ENCODE results near the gene SLC7A9.
"Not testable (repeated sequence)": the region's sequence is repeated elsewhere in the genome, so short reads cannot be mapped to it uniquely, and the experiment has no call there.

Gene SLC7A9

GRCh38 chr19:32890326-32890725 is 20.8 kb upstream of the SLC7A9 start:
- Histone ChIP-seq H3K4me3 (ENCODE audit: low read depth in 1 of 2, low read length in 1 of 2) (no peak overlapping the region), H3K27me3 (no peaks in the 10 kb centered on the region), H3K4me1 (ENCODE audit: control insufficient read depth in 1 of 2, insufficient read depth in 1 of 2, low read depth in 1 of 2, low read length in 1 of 2) (no peaks in the 10 kb centered on the region), H3K27ac (no peak overlapping the region), H3K9me3 (peaks cover 14% of the 10 kb centered on the region), H3K36me3 (no peaks in the 10 kb centered on the region)
- no peak for TF ChIP-seq CTCF (IDR thresholded peaks at IDR 0.05)

GRCh38 chr19:32889137-32889934 is 19.8 kb upstream of the SLC7A9 start:
- Histone ChIP-seq H3K9me3 (peaks cover 14% of the 10 kb centered on the region), H3K4me3 (ENCODE audit: low read depth in 1 of 2, low read length in 1 of 2) (no peak overlapping the region), H3K27me3 (no peaks in the 10 kb centered on the region), H3K36me3 (no peaks in the 10 kb centered on the region), H3K4me1 (ENCODE audit: control insufficient read depth in 1 of 2, insufficient read depth in 1 of 2, low read depth in 1 of 2, low read length in 1 of 2) (no peaks in the 10 kb centered on the region), H3K27ac (no peak overlapping the region)
- TF ChIP-seq CTCF (IDR thresholded peaks at IDR 0.05) = no peak

GRCh38 chr19:32887572-32888215 is 18.1 kb upstream of the SLC7A9 start:
- H3K27me3 ChIP-seq = no peaks in the 10 kb centered on the region
- no peak for TF ChIP-seq CTCF (IDR thresholded peaks at IDR 0.05)

GRCh38 chr19:32886241-32886640 is 16.7 kb upstream of the SLC7A9 start:
- no peaks in the 10 kb centered on the region for H3K4me1 ChIP-seq (ENCODE audit: control insufficient read depth in 1 of 2, insufficient read depth in 1 of 2, low read depth in 1 of 2, low read length in 1 of 2)
- no peaks in the 10 kb centered on the region for H3K27me3 ChIP-seq
- H3K27ac ChIP-seq = no peak overlapping the region
- no peak for TF ChIP-seq CTCF (IDR thresholded peaks at IDR 0.05)
- peaks cover 5% of the 10 kb centered on the region for H3K9me3 ChIP-seq
- no peaks in the 10 kb centered on the region for H3K36me3 ChIP-seq
- no peak overlapping the region for H3K4me3 ChIP-seq (ENCODE audit: low read depth in 1 of 2, low read length in 1 of 2)

More at GRCh38 chr19:32887572-32888215, 18.1 kb upstream of the SLC7A9 start:
- H3K4me1 ChIP-seq (ENCODE audit: control insufficient read depth in 1 of 2, insufficient read depth in 1 of 2, low read depth in 1 of 2, low read length in 1 of 2) = no peaks in the 10 kb centered on the region
- no peaks in the 10 kb centered on the region for H3K36me3 ChIP-seq
- no peak overlapping the region for H3K4me3 ChIP-seq (ENCODE audit: low read depth in 1 of 2, low read length in 1 of 2)
- H3K27ac ChIP-seq = no peak overlapping the region
- peaks cover 10% of the 10 kb centered on the region for H3K9me3 ChIP-seq

GRCh38 chr19:32885255-32885654 is 15.7 kb upstream of the SLC7A9 start:
- H3K9me3 ChIP-seq; H3K4me3 ChIP-seq (ENCODE audit: low read depth in 1 of 2, low read length in 1 of 2); H3K4me1 ChIP-seq (ENCODE audit: control insufficient read depth in 1 of 2, insufficient read depth in 1 of 2, low read depth in 1 of 2, low read length in 1 of 2); H3K27me3 ChIP-seq; H3K27ac ChIP-seq; H3K36me3 ChIP-seq: not testable (repeated sequence)

GRCh38 chr19:32881766-32882165 is 12.2 kb upstream of the SLC7A9 start:
- H3K27ac ChIP-seq = no peak overlapping the region
- TF ChIP-seq CTCF (IDR thresholded peaks at IDR 0.05) = no peak
- no peaks in the 10 kb centered on the region for H3K4me1 ChIP-seq (ENCODE audit: control insufficient read depth in 1 of 2, insufficient read depth in 1 of 2, low read depth in 1 of 2, low read length in 1 of 2)
- peaks cover 11% of the 10 kb centered on the region for H3K36me3 ChIP-seq
- no peaks in the 10 kb centered on the region for H3K9me3 ChIP-seq
- H3K27me3 ChIP-seq = no peaks in the 10 kb centered on the region
- no peak overlapping the region for H3K4me3 ChIP-seq (ENCODE audit: low read depth in 1 of 2, low read length in 1 of 2)
